NCI-H524 (cell line): ENCODE results near the gene USP11.
A peak's percentile ranks its signal among the peaks of the same experiment; 100 is the strongest.
"Not testable (repeated sequence)": the region's sequence is repeated elsewhere in the genome, so short reads cannot be mapped to it uniquely, and the experiment has no call there.

Experiments used
- DNase-seq, 2 experiments: peaks; one replicate each; lab custom pipeline; 2025; lab: John Stamatoyannopoulos, UW

Gene USP11

GRCh38 chrX:47245156-47245555 lies 12.3 kb downstream of the USP11 start:
- peak; percentile 92 to 95 for DNase-seq

DNA sequence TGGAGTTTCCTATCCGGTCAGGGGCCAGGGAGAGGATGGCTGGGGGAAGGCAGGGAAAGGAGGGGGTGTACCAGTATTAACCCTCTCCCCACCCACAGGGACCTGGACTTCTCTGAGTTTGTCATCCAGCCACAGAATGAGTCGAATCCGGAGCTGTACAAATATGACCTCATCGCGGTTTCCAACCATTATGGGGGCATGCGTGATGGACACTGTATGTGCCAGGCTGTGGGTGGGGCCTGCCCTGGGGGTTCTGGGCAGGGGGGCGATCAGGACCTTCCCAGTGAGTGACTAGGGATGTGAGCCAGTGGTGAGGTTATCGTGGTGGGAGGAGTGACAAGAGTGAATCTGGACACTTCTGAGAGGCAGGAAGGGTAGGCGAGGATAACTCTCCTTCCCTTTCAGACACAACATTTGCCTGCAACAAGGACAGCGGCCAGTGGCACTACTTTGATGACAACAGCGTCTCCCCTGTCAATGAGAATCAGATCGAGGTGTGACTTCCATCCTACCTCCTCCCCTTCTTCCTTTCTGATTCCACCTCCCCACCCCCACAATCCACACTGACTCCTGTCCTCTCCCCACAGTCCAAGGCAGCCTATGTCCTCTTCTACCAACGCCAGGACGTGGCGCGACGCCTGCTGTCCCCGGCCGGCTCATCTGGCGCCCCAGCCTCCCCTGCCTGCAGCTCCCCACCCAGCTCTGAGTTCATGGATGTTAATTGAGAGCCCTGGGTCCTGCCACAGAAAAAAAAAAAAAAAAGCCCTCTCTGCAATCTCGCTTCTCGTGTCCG lies 14.6 kb downstream of the USP11 start:
- DNase-seq: no peak

DNA sequence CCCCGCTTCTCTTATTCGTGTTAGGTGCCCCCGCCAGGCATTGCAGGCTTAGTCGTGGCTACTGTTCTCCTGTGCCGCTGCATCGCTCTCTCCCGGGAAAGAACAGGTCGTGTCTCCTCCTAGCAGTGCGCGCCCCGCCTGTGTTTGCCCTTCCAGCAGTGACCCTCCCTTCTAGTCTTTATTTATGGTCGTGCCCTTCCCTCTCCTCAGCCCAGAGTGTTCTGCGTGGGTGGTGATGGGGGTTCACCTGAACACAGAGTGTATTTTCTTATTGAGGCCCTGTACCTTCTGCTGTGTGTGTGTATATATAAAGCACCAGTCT lies 15.2 kb downstream of the USP11 start:
- DNase-seq: no peak

GRCh38 chrX:47248576-47248975 lies 15.8 kb downstream of the USP11 start:
- DNase-seq: no peak

DNA sequence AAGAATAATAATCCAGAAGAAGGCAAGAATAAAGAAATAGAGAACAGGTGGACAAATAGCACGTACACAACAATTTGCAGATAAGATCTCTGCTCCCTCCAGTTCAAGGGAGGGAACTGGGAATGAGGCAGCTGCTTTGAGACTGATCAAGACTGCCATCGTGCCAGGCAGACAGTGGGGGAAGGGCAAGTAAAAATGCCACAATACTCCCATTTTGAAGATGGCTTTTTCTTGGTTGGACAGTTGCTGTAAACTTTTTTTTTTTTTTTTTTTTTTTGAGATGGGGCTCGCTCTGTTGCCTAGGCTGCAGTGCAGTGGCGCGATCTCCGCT lies 17.2 kb downstream of the USP11 start:
- DNase-seq: no peak

GRCh38 chrX:47257620-47258019 lies 24.8 kb downstream of the USP11 start:
- DNase-seq: not testable (repeated sequence)

- no peak for DNase-seq
Observed at GRCh38 chrX:47264483-47265173, 31.8 kb downstream of the USP11 start.

- no peak for DNase-seq
Observed at GRCh38 chrX:47266643-47267042, 33.8 kb downstream of the USP11 start.

DNA sequence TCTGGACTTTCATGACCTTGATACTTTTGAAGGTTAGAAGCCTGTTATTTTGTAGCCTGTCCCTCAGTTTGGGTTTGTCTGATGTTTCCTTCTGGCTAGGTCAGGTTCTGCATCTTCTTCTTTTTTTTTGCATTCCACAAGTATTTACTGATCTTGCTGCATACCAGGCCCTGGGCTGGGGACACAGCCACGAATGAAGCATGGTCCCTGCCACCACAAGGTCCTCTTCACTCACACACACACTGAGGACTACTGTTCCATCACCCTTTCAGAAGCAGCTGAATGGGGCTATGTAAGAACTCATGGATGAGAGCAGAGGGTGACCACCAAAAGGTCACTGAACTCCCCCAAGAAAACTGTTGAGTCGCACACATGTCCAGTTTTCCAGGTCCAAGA lies 39.2 kb downstream of the USP11 start:
- no peak for DNase-seq

DNA sequence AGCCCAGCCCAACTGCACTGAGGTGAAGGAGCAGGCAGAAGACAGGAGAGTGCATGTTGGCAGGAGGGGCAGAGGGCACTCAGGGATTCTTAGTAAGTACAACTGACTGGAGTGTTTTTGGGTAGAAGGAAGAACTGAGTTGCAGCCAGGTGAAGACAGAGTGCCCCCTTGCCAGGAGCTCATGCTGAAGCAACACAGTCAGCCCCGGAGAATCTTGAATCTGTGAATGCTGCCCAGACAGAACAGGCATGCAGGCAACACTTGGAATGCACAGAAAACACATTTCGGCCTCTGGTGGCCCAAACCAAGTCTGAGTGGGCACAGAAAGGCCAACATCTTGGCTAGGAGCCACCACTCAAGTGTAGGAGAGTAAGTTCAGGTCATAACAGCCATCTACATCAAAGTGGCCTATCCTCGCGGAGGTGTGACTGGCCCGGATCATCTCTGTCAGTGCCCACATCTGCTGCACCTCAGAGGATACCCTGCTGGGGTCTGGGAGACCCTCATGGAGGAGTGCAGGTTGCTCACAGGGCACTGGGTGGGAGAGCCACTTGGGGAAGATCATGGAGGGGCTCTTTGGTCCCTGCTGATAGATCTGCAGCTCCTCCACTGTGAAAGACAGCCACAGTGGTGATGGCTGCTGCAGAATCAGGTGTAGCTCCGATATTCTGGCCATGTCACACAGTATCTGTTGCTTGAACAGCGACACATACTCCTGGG lies 40.4 kb downstream of the USP11 start:
- DNase-seq: no peak

DNA sequence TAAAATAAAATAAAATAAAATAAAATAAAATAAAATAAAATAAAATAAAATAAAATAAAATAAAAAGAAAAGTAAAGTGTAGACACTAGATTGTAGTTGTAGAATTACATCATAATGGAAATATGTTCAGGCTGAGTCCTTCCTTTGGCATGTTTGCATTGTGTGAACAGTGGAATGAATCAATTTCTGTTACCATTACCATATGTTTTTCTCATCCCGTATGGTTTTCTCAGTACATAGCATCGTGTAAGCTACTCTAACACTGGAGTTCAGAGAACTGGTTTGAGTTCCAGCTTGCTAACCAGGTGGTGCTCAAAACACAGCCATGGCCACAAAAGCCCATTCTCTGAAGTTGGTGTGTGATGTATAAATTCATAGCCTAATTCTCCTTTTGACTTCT lies 45.9 kb downstream of the USP11 start:
- no peak for DNase-seq

DNA sequence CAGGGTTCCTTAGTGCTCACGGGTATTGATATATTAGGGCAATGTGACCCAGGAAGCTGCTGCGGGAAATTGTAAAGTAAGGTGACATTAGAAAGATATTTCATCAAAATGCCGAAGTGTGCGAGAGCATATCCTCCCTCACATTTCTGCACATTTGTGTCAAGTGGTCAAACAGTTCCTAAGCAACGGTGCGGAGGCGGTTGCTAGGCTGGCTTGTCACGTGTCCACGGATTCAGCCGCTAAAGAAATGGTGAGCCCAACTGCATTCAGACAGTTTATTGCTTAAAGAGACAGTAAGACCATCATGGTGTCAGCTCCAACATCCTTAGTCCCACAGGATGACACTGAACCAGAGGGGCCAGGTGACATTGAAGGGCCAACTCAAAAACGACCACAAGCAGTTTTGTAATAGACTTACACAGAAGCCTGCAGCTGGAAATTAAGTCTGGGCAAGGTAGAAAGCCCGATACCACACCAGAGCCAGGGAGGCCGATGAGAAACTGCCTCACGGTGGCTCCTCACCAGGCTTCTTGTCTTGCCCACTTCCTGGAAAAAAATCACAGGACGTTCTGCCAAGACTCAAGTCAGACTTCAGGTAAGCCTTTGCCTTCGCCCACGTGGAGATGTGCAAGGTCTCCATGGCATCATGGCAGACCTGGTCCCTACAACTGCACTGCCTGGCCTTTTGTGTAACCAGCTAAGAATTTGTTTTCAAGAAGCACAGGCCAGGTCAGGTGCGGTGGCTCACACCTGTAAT lies 50.4 kb downstream of the USP11 start:
- peak; percentile 51 to 69 for DNase-seq

DNA sequence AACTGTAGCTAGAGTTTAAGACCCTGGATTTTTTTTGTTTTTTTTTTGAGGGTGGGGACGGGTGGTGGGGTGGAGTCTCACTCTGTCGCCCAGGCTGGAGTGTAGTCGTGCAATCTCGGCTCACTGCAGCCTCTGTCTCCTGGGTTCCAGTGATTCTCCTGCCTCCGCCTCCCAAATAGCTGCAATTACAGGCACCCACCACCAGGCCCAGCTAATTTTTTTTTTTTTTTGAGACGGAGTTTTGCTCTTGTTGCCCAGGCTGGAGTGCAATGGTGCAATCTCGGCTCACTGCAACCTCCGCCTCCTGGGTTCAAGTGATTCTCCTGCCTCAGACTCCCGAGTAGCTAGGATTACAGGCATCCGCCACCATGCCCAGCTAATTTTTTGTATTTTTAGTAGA lies 51.8 kb downstream of the USP11 start:
- not testable (repeated sequence) for DNase-seq

- DNase-seq: no peak
Observed at GRCh38 chrX:47285836-47286320, 53.1 kb downstream of the USP11 start.

GRCh38 chrX:47293106-47293505 lies 60.3 kb downstream of the USP11 start:
- no peak for DNase-seq

DNA sequence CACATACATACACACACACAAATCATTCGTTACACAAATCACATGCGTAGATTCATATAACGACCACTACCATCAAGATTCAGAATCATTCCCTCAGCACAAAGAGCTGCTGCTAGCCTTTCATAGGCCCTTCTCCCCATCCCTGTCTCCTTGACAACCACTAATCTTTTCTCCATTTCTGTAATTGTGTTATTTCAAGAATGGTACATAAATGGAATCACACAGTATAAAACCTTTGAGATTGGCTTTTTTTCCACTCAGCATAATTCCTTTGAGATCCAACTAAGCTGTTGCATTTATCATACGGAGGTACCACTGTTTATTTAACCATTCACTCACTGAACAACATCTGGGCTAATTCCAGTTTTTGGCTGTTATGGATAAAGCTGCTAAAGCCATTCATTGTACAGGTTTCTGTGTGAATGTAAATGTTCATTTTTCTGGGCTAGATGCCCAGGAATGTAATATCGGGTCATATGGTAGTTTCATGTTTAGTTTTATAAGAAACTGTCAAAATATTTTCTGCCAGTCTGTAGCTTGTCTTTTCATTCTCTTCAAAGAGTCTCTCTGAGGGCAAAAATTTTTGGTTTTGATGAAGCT lies 64.1 kb downstream of the USP11 start:
- no peak for DNase-seq

- no peak for DNase-seq
Observed at GRCh38 chrX:47297874-47298273, 65.1 kb downstream of the USP11 start.
